ENCODE measurements around the gene SRPK3.

SRPK3 gene

GRCh38 chrX:153789654-153790053 lies 8.8 kb downstream of the SRPK3 start:
- DNase-seq = no peak

GRCh38 chrX:153791104-153791852 lies 10.4 kb downstream of the SRPK3 start:
- no peak for DNase-seq

GRCh38 chrX:153792368-153792767 lies 11.5 kb downstream of the SRPK3 start:
- DNase-seq = no peak

DNA sequence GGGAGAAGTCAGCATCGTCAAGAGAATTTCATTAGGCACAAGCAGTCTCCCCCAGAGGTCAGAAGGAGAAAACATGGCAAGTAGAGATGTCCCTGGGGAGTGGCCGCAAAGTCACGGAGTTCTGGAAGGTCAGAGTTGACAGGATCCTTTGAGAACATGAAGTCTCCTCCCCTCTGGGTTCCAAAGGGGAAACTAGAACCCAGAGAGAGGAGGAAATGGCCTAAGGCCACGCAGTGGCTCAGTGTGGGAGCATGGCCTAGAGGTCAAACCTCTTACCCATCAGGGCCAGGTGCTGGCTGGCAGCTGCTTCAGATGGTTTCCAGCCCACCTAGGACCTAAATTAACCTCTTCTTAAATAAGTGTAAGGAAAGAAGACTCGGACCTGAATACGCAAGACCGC lies 12.4 kb downstream of the SRPK3 start:
- DNase-seq = no peak

GRCh38 chrX:153794018-153794896 lies 13.4 kb downstream of the SRPK3 start, which contains the start of the genes IDH3G and SSR4:
IDH3G (minus strand) TSS chrX:153794375; CDS start chrX:153794326, 49 bp downstream.
SSR4 (plus strand) TSS chrX:153794668; CDS start chrX:153794688, 20 bp downstream.
- DNase-seq = peak; percentile 92

- no peak for DNase-seq
Measured at GRCh38 chrX:153794897-153795816, 14.3 kb downstream of the SRPK3 start.

DNA sequence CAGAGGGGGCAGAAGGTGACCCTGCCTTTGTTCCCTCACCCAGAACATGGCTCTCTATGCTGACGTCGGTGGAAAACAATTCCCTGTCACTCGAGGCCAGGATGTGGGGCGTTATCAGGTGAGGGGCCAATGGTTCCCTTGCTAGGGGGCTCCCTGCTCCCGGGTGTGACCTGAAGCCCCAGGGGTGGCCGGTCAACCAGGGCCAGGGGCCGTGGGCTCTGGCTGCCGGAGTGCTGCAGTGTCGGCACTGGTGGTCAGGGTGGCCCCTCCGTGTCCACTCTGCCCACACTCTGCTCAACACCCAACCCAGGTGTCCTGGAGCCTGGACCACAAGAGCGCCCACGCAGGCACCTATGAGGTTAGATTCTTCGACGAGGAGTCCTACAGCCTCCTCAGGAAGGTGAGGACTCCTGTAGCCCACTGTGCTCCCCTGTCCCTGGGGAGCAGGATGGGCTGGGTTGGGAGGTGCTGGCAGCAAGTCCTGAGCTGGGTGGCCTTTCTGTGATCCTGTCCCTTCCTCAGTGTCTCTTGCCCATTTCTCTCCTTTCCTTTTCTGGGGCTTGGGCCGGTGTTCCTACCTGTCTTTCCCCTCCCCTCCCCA lies 16.7 kb downstream of the SRPK3 start:
- DNase-seq = no peak

DNA sequence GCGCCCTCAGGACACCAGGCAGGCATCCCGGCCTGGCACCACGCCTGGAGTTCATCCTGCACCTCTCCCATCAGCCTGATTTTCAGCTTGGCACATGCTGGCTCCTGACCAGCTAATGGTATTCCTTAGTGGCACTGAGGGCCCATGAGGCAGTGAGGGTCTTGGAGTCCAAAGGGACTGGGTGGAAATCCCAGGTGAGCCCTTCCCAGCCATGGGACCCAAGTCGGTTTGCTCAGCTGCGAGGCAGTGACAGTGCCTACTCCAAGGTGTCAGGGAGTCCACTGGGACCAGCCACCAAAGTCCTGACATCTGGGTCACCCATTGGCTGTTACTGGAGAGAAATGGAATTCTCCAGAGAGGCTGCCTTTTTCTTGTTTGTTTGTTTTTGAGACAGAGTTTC lies 18.5 kb downstream of the SRPK3 start:
- no peak for DNase-seq

- no peak for DNase-seq
Measured at GRCh38 chrX:153800177-153800722, 19.4 kb downstream of the SRPK3 start.

DNA sequence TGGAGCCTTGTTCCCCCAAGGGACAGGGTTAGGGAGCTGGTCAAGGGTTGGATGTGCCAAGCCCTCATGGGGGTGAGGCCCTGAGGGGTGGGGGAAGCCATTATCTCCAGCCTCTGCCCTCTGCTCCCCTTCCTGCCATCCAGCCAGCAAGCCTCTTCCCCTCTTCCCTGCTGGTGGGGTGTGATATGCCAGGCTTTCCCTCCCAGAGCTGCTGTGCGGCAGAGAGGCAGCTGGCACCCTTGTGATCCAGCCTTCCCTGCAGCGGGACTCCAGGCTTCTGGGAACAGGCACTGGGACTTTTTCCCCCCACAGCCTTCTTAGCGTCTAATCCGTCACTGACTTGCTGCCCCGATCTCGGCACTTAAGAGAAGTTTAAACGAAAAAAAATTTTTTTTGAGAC lies 19.9 kb downstream of the SRPK3 start:
- DNase-seq = no peak

- DNase-seq = no peak
Measured at GRCh38 chrX:153801669-153802068, 20.8 kb downstream of the SRPK3 start.

DNA sequence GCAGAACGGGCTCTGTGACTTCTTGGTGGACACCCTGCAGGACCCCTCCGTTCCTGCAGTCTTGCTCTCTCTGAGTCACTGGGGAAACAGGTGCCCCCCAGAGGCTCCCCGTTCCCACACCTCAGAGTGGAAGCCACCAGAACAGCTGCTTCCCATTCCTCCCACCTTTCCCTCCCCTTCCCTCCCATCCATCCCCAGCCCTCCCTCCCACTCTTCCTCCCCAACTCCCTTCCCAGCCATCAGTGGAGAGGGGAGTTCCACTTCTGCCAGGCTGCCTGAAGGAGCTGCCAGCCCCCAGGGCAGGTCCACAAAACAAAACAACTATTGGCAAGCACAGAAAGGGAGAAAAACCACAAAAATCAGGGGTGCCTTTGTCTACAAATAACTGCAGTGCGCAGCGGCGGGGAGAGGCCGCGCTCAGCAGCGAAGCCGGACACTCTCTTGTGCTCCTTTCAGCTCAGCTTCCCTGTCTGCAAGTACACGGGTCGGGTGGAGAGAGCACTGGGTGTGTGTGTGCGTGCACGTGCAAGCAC lies 21.7 kb downstream of the SRPK3 start:
- DNase-seq = no peak

GRCh38 chrX:153803211-153804099 lies 22.6 kb downstream of the SRPK3 start:
- DNase-seq = no peak

DNA sequence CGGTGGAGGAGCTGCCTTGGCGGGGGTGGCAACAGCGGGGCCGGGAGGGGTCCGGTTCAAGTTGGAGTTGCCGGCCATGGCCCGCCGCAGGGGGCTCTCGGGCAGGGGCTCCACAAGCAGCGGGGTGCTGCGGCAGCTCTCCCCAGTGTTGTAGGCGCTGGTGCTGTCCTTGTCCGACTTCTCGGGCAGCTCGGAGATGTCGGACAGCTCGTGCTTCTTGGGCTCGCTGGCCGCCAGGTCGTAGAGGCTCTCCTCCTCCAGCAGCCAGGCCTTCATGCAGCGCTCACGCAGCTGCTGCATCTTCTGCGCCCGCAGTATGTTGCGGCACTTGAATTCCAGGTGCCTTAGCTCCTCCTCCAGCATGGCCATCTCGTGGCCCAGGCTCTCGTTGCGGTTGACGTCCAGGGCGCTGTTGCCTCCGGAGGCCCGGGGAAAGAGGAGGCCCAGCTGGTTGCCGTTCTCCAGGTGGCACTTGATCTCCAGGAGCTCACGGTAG lies 23.3 kb downstream of the SRPK3 start:
- no peak for DNase-seq

- DNase-seq = no peak
Measured at GRCh38 chrX:153804621-153805020, 23.8 kb downstream of the SRPK3 start.

DNA sequence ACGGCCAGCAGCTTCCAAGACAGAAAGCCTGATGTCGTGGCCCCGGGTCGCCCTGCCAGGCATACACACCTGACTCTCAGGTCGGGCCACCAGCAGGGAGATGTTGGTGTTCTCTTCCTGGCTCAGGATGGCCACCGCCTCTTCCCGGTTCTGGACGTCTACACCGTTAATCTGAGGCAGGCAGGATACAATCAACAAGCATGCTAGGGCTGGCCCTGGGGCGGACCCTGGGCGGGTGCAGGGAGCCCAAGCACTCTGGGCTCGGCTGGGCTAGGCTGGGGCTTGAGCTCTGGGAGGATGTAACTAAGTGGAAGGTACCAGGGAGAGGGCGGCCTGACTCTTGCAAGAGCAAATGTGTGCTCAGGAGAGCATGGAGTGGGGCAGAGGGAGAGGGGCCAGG lies 24.6 kb downstream of the SRPK3 start:
- DNase-seq = no peak

DNA sequence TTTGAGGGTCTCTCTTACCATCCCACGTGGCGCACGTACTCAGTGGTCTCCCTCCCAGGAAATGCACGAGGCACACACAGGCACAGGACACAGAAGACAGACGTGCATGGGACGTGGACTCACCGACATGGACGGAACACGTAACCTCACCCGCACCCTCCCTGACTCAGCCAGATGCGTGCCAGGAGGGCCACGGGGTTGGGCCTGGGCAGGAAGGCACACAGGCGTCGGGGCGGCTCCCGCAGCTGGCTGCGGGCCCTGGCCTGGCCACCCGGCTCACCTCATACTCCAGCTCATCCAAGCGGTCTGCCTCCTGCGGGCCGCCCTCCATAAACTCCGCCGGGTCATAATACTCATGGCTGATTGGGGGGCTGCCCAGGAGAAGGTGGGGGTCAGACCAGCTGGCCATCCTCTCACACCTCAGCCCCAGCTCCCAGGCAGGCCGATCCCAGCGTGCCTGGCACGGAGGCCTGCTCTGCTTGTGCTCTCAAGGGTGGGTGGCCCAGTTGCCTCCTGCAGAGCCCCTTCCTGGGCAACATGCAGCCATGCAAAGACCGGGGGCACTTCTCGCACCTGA lies 26.2 kb downstream of the SRPK3 start:
- no peak for DNase-seq

DNA sequence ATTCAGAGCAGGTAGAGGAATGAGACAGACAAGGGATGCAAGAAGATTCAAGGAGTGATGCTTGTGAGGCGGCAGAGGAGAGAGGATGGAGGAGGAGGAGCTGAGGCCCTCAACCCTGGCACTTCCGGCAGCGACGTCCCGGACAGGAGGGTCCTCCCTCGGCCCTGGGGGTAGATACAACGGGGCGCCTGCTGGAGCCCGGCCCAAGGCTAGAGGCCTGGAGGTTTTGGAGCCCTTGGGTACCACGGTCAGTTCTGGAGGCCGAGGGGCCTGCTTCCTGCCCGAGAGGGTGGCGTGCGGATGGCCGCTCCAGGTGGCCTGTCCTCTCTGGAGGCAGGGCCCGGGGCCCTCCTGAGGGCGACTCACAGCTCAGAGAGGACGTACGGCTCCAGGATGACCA lies 27.1 kb downstream of the SRPK3 start:
- no peak for DNase-seq

- no peak for DNase-seq
Measured at GRCh38 chrX:153812220-153812619, 31.4 kb downstream of the SRPK3 start.

GRCh38 chrX:153813161-153813560 lies 32.3 kb downstream of the SRPK3 start:
- DNase-seq = no peak
